Ascending aorta (tissue), 2 donors: ENCODE measurements around the gene HDAC8. TPM values are rescaled to one million over a fixed set of nuclear protein-coding genes. Genes with fewer than 3 reads are reported as not detected.
"Not testable (repeated sequence)": the region's sequence is repeated elsewhere in the genome, so short reads cannot be mapped to it uniquely, and the experiment has no call there.

Experiments used
- DNase-seq, 2 donors: peaks; one replicate each; pipeline ENCODE4 v3.0.0-alpha.2; 2019; ENCODE audit warnings: low spot score in 2 of 2
- H3K27ac ChIP-seq, 2 donors: fragments of 200-600 bp; sonication (generic); one replicate each; pipeline ENCODE4 v1.5.1; 2016 to 2017; ENCODE audit warnings: mild to moderate bottlenecking in 1 of 2
- H3K27me3 ChIP-seq: fragments of 200-600 bp; sonication (generic); one replicate; pipeline ENCODE4 v1.5.1; 2017
- H3K36me3 ChIP-seq, 2 donors: fragments of 200-600 bp; sonication (generic); one replicate each; pipeline ENCODE4 v1.5.1; 2016
- H3K4me1 ChIP-seq, 2 donors: fragments of 200-600 bp; sonication (generic); one replicate each; pipeline ENCODE4 v1.5.1; 2016 to 2017; ENCODE audit warnings: mild to moderate bottlenecking in 1 of 2
- H3K4me3 ChIP-seq, 2 donors: fragments of 200-600 bp; sonication (generic); one replicate each; pipeline ENCODE4 v1.5.1; 2016 to 2017; ENCODE audit warnings: mild to moderate bottlenecking in 1 of 2
- H3K9me3 ChIP-seq, 2 donors: fragments of 200-600 bp; sonication (generic); one replicate each; pipeline ENCODE4 v1.5.1; 2016
- CTCF ChIP-seq, 3 experiments: fragments of 200-600 bp in 2 of 3; fragments of 450-650 bp in 1 of 3; sonication (generic) in 2 of 3; IDR thresholded peaks; one replicate each; pipeline ENCODE4 v1.5.1; 2016 to 2019; ENCODE audit warnings: antibody characterized with exemption in 3 of 3, mild to moderate bottlenecking in 1 of 3, moderate library complexity in 1 of 3
- intact Hi-C: fragments of 100-400 bp; cut with DNase I; formaldehyde crosslinking; loops from one replicate; pipeline ENCODE4 v1.15.1; 2023
- total RNA-seq: library from RNA; depleted of rRNA; stranded (reverse); fragments of >200 nt; gene quantifications from one replicate; pipeline ENCODE4 v1.1.0, GENCODE V29; 2016

HDAC8 gene
- total RNA-seq, 1 donor from 2014 or later = 41.1 TPM

DNA sequence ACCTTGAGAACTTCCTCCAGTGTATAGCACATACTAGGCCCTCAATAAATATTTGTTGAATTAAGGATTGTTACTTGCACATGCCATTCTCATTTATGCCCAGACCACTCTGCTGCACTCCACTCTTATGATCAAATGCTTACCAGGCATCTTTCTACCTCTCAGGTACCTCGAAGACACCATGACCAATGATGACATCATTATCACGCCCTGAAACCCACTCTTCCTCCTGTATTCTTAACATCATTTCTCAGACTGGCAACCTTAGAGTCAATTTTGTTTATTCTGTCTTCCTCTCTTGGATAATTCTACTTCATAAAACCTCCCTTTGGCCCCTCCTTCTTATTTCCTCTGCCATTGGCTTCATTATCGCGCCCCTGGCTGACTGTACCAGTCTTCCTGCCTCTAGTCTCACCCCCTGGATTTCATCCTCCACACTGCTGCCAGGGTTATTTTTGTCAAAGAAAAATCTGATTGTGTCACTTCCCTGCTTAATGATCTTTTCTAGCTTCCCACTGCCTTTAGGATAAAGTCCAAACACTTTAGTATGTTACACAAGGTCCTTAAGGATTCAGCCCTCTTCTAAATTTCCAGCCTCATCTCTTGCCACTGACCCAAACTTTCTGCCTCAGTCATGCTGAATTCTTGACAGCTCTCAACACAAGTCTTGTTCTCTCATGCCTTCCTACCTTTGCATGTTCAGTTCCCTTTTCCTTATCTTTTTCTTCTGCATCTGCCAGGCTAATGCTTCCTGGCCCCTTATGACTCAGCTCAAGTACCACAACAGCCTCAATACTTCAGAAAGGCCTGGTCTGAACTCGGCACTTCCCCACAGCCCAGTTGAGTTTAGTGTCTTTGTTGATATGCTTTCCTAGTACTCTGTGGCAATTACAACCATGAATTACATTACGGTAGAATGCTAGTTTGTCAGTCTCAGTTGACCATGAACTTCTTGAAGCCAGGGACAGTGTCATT, 45.8 kb downstream of the HDAC8 start:
- H3K9me3 ChIP-seq = no peaks in the 10 kb centered on the region
- no peak for TF ChIP-seq CTCF (IDR thresholded peaks at IDR 0.05)
- no peak overlapping the region for H3K4me3 ChIP-seq
- no peak overlapping the region for H3K27ac ChIP-seq
- H3K4me1 ChIP-seq = peaks cover 0 to 3% of the 10 kb centered on the region in 2 donors
- no peak for DNase-seq
- H3K36me3 ChIP-seq = no peaks in the 10 kb centered on the region
- intact Hi-C loops = no loop called here
- H3K27me3 ChIP-seq = no peaks in the 10 kb centered on the region

DNA sequence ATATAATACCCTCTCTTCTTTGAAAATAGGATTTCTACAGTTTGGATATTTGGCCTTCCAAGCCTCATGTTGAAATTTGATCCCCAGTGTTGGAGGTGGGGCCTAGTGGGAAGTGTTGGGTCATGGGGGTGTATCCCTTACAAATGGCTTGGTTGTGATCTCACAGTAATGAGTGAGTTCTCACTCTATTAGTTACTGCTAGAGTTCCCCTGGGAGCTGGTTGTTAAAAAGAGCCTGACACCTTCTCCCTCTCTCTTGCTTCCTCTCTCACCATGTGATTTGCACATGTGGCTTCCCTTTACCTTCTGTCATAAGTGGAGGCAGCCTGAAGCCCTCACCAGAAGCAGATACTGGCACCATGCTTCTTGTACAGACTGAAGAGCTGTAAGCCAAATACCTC, 73.9 kb downstream of the HDAC8 start:
- Histone ChIP-seq H3K4me3 (no peak overlapping the region), H3K27ac (no peak overlapping the region), H3K27me3 (no peaks in the 10 kb centered on the region), H3K4me1 (no peaks in the 10 kb centered on the region), H3K9me3 (peaks cover 0 to 9% of the 10 kb centered on the region in 2 donors), H3K36me3 (no peaks in the 10 kb centered on the region)
- DNase-seq = no peak
- intact Hi-C loops = no loop called here
- no peak for TF ChIP-seq CTCF (IDR thresholded peaks at IDR 0.05)

DNA sequence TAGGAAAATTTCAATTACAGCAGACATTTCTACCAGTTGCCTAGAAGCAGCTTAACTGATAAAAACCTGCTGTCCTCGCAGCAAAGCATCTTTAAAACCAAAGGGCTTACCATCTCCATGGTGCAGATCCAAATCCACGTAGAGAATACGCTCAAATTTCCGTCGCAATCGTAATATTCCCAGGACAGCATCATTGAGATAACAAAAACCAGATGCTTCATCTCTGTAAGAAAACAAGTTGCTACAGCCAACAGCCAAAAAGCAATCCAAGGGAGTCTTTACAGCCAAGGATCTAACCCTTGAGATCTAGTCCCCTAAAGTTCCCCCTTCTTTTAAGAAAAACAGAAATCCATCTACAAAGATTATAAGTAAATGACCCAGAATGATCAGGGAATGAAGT, 77.6 kb downstream of the HDAC8 start:
- Histone ChIP-seq H3K4me3 (no peak overlapping the region), H3K4me1 (no peaks in the 10 kb centered on the region), H3K36me3 (no peaks in the 10 kb centered on the region), H3K9me3 (no peaks in the 10 kb centered on the region), H3K27me3 (no peaks in the 10 kb centered on the region), H3K27ac (no peak overlapping the region)
- DNase-seq = no peak
- TF ChIP-seq CTCF (IDR thresholded peaks at IDR 0.05) = no peak
- intact Hi-C loops = no loop called here

GRCh38 chrX:72492499-72492898, 80.1 kb downstream of the HDAC8 start:
- H3K36me3 ChIP-seq = peaks cover 0 to 3% of the 10 kb centered on the region in 2 donors
- no peak overlapping the region for H3K4me3 ChIP-seq
- no peak overlapping the region for H3K27ac ChIP-seq
- intact Hi-C loops = no loop called here
- no peak for DNase-seq
- H3K4me1 ChIP-seq = no peaks in the 10 kb centered on the region
- TF ChIP-seq CTCF (IDR thresholded peaks at IDR 0.05) = no peak
- no peaks in the 10 kb centered on the region for H3K27me3 ChIP-seq
- no peaks in the 10 kb centered on the region for H3K9me3 ChIP-seq

GRCh38 chrX:72490221-72490620, 82.4 kb downstream of the HDAC8 start:
- H3K27ac ChIP-seq, intact Hi-C loops, H3K4me1 ChIP-seq: not testable (repeated sequence)

GRCh38 chrX:72487661-72488060, 85.0 kb downstream of the HDAC8 start:
- no peak for DNase-seq
- Histone ChIP-seq H3K27ac (no peak overlapping the region), H3K36me3 (peaks cover 0 to 3% of the 10 kb centered on the region in 2 donors), H3K4me3 (no peak overlapping the region), H3K9me3 (no peaks in the 10 kb centered on the region), H3K27me3 (no peaks in the 10 kb centered on the region), H3K4me1 (no peaks in the 10 kb centered on the region)
- intact Hi-C loops = no loop called here
- no peak for TF ChIP-seq CTCF (IDR thresholded peaks at IDR 0.05)

More at GRCh38 chrX:72490221-72490620, 82.4 kb downstream of the HDAC8 start:
- not testable (repeated sequence) for H3K36me3 ChIP-seq, H3K9me3 ChIP-seq, H3K4me3 ChIP-seq, DNase-seq, H3K27me3 ChIP-seq
